NCI-H1048 (cell line): ENCODE results near the gene CAPN5.
A peak's percentile ranks its signal among the peaks of the same experiment; 100 is the strongest.
"Not testable (repeated sequence)": the region's sequence is repeated elsewhere in the genome, so short reads cannot be mapped to it uniquely, and the experiment has no call there.

Source experiments
- DNase-seq: peaks from one replicate; lab custom pipeline; 2025; lab: John Stamatoyannopoulos, UW

CAPN5 gene

DNA sequence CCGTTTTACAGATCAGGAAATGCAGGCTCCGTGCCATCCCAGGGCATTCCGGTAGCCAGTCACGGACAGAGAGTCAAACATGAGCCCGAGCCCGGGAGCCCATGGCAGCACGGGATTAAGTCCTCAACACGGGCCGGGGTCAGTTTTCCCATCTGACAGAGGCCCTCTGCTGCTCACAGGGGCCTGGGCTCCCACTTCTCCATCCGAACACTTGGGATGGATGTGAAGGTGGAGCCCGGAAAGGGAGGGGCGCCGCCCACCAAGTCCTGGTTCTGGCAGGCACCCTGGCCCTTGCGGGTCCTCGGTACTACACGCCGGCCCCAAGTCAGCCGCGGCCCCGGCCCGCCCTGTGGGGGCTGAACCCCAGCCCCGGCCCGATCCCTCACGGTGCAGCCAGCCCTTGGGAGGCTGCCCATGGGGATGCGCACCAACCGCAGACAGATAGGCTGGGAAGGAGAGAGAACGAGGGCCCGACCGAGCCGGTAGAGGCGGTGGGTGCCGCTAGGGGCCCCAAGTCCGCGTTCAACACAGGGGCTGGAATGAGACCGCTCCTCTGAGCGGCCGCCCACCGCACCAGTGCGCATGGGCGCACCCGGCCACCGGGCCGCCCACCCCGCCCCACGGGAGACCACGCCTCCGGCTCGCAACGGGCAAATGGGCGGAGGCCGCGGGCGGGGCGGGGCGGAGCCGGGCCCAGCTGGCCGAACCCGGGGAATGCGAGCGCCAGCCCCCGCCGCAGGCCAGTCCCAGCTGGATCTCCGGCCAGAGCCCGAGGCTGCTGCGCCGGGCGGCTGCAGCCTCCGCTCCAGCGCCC lies at the start of gene CAPN5:
TSS of gene CAPN5 (plus strand) at position 743 of the 814 bp plus-strand sequence. CDS start 17,916 bp downstream, outside the sequence.
- peak; percentile 77 for DNase-seq

DNA sequence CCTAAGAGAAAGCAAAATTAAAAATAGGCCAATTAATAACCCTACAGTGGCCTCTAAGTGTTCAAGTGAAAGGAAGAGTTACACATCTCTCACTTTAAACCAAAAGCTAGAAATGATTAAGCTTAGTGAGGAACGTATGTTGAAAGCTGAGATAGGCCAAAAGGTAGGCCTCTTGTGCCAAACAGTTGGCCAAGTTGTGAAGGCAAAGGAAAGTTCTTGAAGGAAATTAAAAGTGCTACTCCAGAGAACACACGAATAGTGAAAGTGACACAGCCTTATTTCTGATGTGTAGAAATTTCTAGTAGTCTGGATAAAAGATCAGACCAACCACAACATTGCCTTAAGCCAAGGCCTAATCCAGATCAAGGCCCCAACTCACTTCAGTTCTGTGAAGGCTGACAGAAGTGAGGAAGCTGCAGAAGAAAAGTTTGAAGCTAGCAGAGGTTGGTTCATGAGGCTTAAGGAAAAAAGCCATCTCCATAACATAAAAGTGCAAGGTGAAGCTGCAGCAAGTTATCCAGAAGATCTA lies 48.3 kb upstream of the CAPN5 start:
- DNase-seq, result not testable (repeated sequence)

DNA sequence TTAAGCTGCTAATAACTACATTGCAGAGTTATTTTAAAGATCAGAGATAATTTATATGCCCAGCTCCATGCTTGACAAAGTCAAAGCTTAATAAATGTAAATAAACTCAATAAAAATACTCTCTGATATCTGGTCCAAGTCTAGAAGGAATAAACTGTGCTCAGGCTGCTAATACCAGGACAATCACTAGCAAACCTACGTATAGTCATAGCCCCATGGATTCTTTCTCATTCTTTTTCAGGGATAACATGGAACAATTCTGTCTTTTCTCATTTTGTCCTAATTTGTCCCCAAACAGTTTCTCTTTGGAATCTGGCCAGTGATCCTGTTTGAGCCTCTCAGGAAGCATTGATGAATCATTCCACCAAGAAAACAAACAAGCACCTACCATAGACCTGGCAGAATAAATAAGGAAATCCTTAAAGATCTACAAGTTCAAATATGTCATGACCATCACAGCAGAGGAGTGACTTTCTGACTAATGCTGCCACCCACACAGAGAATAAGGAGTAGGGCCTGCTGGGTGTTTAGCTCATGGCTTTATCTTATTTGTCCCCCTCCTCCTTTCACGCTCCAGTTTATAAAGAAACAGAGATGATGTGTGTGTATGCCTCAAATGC lies 46.7 kb upstream of the CAPN5 start:
- no peak for DNase-seq

DNA sequence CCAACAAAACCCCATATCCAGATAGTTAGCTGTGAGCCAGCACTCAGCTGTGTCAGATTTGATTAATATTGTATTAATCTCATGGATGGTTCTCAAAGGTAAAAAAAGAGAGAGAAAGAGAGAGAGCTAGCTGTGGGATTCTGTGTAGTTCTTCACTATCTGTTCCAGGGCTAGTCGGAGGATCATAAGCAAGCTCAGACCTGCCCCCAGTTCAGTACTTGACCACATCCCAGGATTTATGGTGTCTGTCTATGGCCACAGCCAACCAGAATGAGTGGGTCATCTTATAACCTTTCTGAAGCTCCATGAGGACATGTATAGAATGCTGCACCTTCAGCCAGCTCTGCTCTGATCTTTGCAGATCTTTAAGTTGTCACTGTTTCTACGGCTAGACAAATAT lies 46.0 kb upstream of the CAPN5 start:
- no peak for DNase-seq

DNA sequence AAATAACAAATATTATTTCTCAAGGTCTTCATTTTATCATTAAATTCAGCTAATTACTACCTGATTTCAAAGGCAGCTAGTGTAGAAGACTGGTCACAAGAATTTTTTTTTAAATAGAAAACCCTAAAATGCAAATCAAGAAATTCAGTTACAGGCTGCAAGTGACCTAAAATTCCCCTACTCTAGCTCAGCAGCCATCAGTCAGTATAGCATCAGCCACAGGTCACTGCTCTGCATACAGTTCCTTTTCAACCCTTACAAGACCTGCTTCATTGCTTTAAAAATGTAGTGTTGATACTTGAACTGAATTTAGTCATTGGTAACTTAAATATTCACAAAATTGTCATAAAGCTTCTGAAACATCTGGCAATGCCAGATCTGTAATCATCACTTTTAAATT lies 42.0 kb upstream of the CAPN5 start:
- DNase-seq, result no peak

DNA sequence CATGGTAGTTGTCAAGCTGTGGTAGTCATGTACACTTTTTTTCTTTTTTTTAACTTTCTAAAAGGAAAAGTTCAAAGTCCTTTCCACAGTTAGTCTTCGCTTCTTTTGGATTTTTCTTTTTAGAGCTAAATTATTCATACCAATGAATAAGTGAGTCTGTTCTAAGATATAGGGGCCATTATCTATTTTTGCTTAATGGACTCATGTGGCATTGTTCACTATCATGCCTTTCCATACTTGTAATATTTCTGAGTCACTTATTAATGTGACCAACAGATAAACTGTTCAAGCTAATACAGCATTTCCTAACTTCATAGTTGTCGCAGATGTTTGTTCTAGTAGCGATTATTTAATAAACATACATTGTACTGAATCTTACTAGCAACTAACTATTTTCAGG lies 40.5 kb upstream of the CAPN5 start:
- DNase-seq, result no peak

DNA sequence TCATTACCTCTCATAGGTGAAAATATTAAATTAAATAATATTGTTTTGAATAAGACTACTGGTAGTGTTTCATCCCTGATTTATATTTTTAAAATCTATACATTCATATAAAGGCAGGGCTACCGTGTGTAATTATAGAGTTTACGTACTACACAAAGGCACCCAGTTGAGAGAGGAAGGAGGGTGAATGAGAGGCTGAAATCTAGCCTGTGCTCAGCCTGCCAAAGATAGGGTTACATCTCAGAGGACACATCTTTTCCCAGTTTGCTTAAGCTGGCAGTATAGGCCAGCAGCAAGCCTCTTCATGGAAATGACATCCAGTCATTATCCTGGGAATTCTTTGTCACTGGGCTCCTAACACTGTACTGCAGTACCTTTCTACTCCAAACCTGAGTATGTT lies 40.0 kb upstream of the CAPN5 start:
- no peak for DNase-seq

DNA sequence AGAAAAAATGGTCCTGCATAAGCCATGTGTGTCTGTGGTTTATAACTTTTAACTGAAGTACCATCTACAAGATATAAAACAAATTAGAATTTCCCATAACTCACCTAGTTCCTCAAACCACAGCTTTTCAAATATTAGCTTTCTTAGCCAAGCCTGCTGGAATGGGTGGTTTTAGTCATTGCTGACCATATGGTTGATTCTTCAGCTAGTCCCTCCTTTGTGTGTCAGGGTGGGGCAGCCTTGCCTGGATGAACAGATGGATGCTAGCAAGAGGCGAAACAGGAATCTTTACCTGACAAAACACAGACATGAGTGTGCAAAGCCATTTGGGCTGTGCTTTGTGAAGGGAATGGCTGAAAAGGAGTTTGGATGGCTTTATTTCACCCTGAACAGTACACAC lies 39.5 kb upstream of the CAPN5 start:
- DNase-seq, result no peak

DNA sequence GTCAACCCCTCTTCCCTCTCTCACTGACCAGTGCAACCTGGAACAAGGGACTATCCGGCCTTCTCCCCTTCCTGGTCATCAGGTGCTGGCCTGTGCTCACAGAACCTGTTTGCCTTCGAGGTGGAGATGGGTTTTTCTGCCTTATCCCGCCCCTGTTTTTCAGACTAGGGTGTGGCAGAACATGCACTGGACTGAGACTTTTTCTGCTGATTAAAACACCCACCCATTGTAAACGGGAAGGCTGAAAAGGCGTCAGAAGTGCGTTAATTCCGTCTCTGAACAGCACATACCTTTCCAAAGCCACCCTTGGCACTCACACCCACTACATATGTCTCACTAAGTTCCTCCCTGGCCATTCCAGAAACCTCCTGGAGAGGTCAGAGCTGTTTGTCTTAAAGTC lies 36.9 kb upstream of the CAPN5 start:
- no peak for DNase-seq

DNA sequence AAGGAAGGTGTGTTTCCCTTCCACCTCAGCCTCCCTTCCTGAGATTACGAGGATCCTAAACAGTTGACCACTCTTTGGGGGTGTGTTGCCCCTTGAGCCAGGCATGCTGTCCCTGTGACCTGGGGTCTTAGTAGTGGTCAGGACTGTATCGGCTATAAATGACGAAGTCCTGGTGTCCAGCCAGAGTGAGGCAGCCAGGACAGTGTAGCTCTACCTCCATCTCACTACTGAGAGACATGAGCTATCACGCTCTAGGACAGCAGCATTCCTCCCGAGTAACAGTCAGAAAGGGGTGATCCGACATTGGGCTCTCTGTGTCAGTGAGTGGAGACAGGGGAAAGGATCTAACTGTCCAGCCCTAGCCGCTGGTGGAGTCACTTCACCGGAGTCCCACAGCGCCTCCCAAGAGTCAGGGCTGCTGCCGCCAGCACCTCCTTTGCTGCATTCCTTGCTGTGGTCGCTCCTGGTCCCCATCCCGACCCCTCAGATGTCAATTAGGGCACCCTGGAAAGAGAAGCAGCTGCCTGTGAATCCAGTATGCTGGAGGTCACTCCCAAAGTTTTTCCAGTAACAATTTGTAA lies 35.8 kb upstream of the CAPN5 start:
- DNase-seq, result no peak

DNA sequence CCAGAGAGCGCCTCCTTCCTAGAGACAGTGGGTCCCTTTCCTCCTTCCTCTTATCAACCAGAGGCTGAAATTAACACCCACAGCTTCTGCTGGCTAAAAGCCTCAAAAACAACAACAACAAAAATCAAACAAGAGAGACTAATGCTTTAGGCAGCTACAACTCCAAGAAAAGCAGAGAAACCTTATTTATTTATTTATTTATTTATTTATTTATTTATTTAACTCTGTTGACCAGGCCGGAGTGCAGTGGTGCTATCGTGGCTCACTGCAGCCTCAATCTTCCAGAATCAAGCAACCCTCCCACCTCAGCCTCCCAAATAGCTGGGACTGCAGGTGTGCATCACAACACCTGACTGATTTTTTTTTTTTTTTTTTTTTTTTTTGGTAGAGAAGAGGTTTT lies 35.2 kb upstream of the CAPN5 start:
- DNase-seq, result no peak

DNA sequence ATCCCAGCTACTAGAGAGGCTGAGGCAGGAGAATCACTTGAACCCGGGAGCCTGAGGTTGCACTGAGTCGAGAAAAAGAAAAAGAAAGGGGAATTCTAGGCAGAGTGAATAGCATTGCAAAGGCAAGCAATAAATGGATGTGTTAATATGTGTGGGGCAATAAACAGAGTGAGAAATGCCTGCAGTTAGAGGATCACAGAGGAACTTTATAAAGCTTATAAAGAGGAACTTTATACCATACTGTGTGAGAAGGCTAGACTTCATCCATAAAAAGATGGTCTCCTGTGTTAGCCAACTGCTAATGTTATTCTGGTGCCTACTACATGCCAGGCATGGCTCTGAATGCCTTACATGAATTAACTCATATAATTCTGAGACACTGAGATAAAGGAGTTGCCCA lies 31.7 kb upstream of the CAPN5 start:
- no peak for DNase-seq

DNA sequence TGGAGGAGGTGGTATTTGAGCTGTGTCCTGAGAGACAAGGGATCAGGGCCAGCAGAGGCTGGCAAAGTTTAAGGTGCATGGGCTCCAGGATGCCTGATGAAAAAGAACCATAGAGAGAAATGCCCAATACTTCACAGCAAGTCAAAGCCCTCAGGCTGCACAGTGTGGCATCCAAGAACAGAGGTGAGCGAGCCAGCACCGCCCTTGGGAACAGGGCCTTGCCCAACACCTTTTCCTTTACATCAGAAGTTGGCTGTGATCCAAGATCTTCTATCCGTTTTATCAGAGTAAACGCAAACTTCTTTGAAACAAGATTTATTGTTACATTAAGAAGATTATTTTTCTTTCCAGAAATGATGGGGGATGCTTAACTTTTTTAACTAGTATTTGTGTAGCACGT lies 31.2 kb upstream of the CAPN5 start:
- DNase-seq, result no peak

DNA sequence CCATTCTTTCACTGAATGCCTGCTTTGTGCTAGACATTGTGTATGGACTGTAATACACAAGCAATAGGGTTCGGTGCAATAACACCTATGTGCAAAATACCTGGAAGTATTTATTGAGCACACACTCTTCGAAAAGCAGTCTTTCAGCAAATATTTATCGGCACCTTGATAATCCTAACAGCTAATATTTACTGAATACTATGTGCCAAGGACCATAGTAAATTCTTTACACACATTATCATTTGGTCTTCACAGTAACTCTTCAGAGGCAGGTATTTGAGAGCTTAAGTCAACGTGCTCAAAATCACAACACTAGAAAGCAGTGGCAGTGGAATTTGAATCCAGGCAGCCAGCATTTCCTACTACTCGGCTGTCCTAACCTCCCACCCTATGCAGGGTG lies 30.4 kb upstream of the CAPN5 start:
- no peak for DNase-seq

DNA sequence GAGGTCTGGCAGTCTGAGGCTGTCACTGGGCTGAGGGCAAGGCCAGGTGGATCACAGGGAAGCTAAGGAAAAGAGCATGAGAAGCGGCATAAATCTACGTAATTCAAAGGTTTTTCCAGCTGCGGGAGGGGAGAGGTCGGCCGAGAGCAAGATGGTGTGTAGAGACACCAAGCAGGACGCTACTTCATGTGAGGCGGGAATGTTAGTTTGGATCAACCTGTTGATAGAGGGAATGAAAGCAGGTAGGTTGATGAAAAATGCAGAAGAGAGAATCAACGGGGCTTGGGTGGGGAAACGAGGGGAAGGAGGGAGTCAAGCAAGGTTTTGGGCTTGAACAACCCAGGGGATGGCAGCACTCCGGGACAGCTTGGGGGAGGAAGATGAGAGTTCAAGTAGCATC lies 29.7 kb upstream of the CAPN5 start:
- DNase-seq, result no peak

DNA sequence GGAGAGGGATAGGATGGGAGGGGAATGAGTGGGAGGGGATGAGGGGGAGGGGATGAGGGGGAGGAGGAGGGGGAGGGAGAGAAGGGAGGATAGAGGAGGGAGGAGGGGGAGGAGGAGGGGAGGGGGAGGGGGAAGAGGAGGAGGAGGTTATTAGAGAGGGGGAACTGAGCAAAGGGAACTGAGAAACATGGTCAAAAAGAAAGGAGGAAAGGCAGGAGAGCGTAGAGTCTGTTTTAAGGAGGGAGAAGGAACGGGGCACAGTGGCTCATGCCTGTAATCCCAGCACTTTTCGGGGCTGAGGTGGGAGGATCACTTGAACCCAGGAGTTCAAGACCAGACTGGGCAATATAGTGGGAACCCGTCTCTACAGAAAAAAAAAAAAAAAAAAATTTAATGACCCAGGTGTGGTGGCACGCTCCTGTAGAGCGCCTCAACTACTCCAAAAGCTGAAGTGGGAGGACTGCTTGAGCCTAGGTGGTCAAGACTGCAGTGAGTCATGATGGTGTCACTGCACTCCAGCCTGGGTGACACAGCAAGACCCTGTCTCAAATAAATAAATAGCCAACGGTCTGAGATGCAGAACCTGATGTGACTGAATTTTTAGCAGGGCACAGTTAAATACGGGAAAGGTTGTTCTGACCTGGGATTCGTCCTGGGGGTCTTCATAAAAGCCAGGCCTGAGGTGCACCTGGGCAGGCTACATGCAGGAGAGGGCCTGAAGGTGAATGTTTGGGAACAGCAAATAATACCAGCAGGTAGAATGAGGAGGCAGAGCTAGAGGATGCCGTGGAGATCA lies 28.5 kb upstream of the CAPN5 start:
- no peak for DNase-seq

DNA sequence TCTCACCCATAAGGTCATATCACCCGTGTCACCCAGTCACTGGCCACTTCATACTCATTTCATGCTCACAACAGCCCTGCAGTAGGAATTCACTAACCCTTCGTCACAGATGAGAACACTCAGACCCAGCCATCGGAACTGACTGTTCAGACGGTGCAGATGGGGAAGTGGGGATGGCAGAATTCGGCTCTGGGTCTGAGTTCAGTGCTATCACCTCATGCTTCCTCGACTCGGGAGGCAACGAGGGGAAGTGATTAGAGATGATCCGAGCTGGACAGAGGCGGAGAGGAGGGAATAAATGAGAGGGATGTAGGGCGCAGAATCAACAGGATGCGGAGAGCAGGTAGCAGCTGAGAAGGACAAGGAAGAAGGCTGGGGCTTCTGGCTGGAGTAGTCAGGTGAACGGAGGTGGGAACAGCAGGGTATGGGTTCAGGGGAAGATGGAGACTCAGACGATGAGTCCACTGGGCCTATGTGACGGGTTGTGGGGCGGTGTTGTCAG lies 27.9 kb upstream of the CAPN5 start:
- DNase-seq, result no peak

DNA sequence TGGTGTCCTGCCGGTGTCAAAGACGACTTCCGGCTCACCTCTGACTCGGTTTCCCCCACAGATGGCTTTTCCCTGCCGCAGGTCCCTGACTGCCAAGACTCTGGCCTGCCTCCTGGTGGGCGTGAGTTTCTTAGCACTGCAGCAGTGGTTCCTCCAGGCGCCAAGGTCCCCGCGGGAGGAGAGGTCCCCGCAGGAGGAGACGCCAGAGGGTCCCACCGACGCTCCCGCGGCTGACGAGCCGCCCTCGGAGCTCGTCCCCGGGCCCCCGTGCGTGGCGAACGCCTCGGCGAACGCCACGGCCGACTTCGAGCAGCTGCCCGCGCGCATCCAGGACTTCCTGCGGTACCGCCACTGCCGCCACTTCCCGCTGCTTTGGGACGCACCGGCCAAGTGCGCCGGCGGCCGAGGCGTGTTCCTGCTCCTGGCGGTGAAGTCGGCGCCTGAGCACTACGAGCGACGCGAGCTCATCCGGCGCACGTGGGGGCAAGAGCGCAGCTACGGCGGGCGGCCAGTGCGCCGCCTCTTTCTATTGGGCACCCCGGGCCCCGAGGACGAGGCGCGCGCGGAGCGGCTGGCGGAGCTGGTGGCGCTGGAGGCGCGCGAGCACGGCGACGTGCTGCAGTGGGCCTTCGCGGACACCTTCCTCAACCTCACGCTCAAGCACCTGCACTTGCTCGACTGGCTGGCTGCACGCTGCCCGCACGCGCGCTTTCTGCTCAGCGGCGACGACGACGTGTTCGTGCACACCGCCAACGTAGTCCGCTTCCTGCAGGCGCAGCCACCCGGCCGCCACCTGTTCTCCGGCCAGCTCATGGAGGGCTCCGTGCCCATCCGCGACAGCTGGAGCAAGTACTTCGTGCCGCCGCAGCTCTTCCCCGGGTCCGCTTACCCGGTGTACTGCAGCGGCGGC lies 27.0 kb upstream of the CAPN5 start:
- no peak for DNase-seq

DNA sequence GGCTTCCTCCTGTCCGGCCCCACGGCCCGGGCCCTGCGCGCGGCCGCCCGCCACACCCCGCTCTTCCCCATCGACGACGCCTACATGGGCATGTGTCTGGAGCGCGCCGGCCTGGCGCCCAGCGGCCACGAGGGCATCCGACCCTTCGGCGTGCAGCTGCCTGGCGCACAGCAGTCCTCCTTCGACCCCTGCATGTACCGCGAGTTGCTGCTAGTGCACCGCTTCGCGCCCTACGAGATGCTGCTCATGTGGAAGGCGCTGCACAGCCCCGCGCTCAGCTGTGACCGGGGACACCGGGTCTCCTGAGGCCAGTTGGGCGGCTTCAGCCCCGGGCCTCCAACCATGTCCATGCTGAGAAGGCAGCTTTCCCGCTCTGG lies 26.4 kb upstream of the CAPN5 start:
- DNase-seq, result no peak

DNA sequence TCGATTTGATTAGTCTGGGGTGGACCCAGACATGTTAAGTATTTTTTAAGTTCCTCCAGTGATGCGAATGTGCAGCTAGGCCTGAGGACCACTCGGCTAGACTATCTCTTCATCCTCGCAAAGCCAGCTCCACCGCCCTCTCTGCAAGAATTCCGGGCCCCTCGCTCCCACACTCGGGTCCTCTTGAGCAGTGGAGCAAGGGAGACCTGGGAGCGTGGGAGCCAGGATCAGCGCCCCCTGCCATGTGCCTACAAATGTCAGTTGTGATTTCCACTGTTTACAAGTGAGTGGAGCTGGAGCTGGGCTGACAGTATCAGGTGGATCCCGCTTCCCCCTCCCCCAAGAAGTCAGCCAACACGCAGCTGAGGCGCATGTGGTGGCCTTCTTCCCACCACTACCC lies 25.9 kb upstream of the CAPN5 start:
- DNase-seq, result no peak

DNA sequence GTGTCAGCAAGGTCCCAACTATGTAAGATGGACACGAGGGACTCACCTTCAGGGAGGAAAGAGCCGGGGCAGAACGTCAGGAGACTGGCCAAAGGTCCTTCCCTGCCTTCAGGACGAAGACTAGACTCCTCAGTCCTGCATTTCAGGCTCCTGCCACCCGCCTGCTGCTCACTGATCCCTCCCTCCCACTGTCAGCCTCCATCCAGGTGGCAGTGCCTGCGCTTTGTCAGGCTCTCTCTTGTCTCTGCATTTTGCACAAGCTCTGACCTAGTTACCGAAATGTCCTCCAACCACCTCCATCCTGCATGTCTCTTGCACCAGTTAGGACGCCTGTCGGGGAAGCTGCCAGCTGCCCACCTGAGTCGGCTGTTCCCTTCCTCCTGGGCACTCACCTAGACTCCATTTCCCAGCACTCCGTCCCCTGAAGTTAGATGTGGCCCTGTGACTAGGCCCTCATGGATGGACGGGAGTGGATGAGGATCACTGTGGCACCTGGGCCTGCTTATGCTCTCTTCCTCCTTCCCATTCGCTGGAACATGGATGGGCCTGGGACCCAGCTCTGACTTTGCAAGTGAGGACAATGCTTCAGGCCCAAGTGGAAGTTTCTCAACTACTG lies 24.6 kb upstream of the CAPN5 start:
- no peak for DNase-seq
